ENCODE results near the gene HNRNPM. TPM values are rescaled to one million over a fixed set of nuclear protein-coding genes. Genes with fewer than 3 reads are reported as not detected.

HNRNPM gene
- 152 TPM for total RNA-seq
- long read RNA-seq, partial matches to known transcripts, result 49 of 222 reads
- long read RNA-seq, other reads (novel, unspliced or antisense), result 168 of 222 reads

GRCh38 chr19:8444677-8445487 lies at the start of gene HNRNPM:
HNRNPM (plus strand) TSS chr19:8444975; CDS start chr19:8444999, 24 bp downstream.
- Histone ChIP-seq H3K4me3 (peak within 1 kb of the TSS; percentile 100), H3K4me1 (peaks cover 49% of the 10 kb centered on the region), H3K36me3 (peaks cover 15% of the 10 kb centered on the region), H3K27ac (peak within 1 kb of the TSS; percentile 99), H3K9me3 (no peaks in the 10 kb centered on the region), H3K27me3 (ENCODE audit: low read depth) (no peaks in the 10 kb centered on the region)
- ATAC-seq (peak; percentile 99 to 100), DNase-seq (peak; percentile 100)
- TF ChIP-seq CTCF (IDR thresholded peaks at IDR 0.05), result no peak
- intact Hi-C loops (cut with DNase I), result no loop called here

GRCh38 chr19:8395621-8396082 lies 49.1 kb upstream of the HNRNPM start:
- TF ChIP-seq CTCF (IDR thresholded peaks at IDR 0.05), result no peak
- no peak for DNase-seq
- peaks cover 72% of the 10 kb centered on the region for H3K4me1 ChIP-seq
- H3K36me3 ChIP-seq, result peaks cover 17% of the 10 kb centered on the region
- H3K27me3 ChIP-seq (ENCODE audit: low read depth), result no peaks in the 10 kb centered on the region
- intact Hi-C loops (cut with DNase I), result no loop called here
- H3K4me3 ChIP-seq, result no peak overlapping the region
- no peak for ATAC-seq
- H3K9me3 ChIP-seq, result no peaks in the 10 kb centered on the region
- H3K27ac ChIP-seq, result peak overlapping the region; percentile 73

GRCh38 chr19:8396185-8396562 lies 48.6 kb upstream of the HNRNPM start:
- peaks cover 68% of the 10 kb centered on the region for H3K4me1 ChIP-seq
- no peaks in the 10 kb centered on the region for H3K27me3 ChIP-seq (ENCODE audit: low read depth)
- peak overlapping the region; percentile 8 for H3K27ac ChIP-seq
- no peak for TF ChIP-seq CTCF (IDR thresholded peaks at IDR 0.05)
- no peak overlapping the region for H3K4me3 ChIP-seq
- ATAC-seq (no peak), DNase-seq (no peak)
- no peaks in the 10 kb centered on the region for H3K9me3 ChIP-seq
- intact Hi-C loops (cut with DNase I), result no loop called here
- peaks cover 21% of the 10 kb centered on the region for H3K36me3 ChIP-seq

GRCh38 chr19:8396563-8397203 lies 48.1 kb upstream of the HNRNPM start:
- Histone ChIP-seq H3K9me3 (no peaks in the 10 kb centered on the region), H3K4me1 (peaks cover 63% of the 10 kb centered on the region), H3K4me3 (no peak overlapping the region), H3K27ac (peak overlapping the region; percentile 31), H3K36me3 (peaks cover 24% of the 10 kb centered on the region), H3K27me3 (ENCODE audit: low read depth) (no peaks in the 10 kb centered on the region)
- TF ChIP-seq CTCF (IDR thresholded peaks at IDR 0.05), result peak; percentile 64
- peak; percentile 62 to 65 for ATAC-seq
- intact Hi-C loops (cut with DNase I), result no loop called here
- DNase-seq, result peak; percentile 79

- no peaks in the 10 kb centered on the region for H3K9me3 ChIP-seq
- intact Hi-C loops (cut with DNase I), result no loop called here
- H3K27ac ChIP-seq, result peak overlapping the region; percentile 31
- H3K36me3 ChIP-seq, result peaks cover 30% of the 10 kb centered on the region
- no peak for DNase-seq
- peaks cover 57% of the 10 kb centered on the region for H3K4me1 ChIP-seq
- no peak for TF ChIP-seq CTCF (IDR thresholded peaks at IDR 0.05)
- no peak for ATAC-seq
- no peak overlapping the region for H3K4me3 ChIP-seq
- no peaks in the 10 kb centered on the region for H3K27me3 ChIP-seq (ENCODE audit: low read depth)
Measured at GRCh38 chr19:8397271-8397670, 47.5 kb upstream of the HNRNPM start.

All from lower lobe of right lung (tissue), 2 donors.